ENCODE data around the gene SPRY1. TPM values are rescaled to one million over a fixed set of nuclear protein-coding genes. Genes with fewer than 3 reads are reported as not detected.

The SPRY1 gene
- total RNA-seq, 4 donors from 2014 or later, result 101 to 195 (median 169) TPM

DNA sequence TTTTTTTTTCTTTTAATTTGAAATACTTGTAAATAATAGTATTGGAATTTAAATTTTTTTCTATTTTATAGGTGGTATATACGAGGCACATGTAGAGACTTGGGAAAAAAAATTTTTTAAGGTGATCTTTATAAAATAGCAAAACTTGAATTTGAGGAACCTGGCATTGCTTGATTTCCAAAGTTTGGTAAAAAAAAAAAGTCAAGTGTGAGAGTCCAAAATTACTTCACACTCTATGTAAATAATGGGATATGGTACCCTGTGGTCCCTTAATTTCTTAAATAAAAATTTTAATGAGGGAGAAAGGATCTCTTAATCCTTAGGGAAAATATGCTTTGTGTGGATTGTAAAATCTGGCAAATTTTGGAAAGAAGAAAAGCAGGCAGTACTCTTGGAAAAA is 19.0 kb downstream of the SPRY1 start:
- Histone ChIP-seq H3K36me3 (no peaks in the 10 kb centered on the region), H3K4me3 (no peak overlapping the region), H3K9me3 (no peaks in the 10 kb centered on the region), H3K4me1 (peaks cover 0 to 20% (median 4%) of the 10 kb centered on the region in 4 donors), H3K27ac (no peak overlapping the region), H3K27me3 (no peaks in the 10 kb centered on the region)
- 83 to 84% methylated on average over 1 of the region's 1 CpG for WGBS, 2 donors
- DNase-seq (ENCODE audit: low spot score in 2 of 2), result no peak
- TF ChIP-seq, protein P1, sequence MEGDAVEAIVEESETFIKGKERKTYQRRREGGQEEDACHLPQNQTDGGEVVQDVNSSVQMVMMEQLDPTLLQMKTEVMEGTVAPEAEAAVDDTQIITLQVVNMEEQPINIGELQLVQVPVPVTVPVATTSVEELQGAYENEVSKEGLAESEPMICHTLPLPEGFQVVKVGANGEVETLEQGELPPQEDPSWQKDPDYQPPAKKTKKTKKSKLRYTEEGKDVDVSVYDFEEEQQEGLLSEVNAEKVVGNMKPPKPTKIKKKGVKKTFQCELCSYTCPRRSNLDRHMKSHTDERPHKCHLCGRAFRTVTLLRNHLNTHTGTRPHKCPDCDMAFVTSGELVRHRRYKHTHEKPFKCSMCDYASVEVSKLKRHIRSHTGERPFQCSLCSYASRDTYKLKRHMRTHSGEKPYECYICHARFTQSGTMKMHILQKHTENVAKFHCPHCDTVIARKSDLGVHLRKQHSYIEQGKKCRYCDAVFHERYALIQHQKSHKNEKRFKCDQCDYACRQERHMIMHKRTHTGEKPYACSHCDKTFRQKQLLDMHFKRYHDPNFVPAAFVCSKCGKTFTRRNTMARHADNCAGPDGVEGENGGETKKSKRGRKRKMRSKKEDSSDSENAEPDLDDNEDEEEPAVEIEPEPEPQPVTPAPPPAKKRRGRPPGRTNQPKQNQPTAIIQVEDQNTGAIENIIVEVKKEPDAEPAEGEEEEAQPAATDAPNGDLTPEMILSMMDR (IDR thresholded peaks at IDR 0.05), result no peak
- no peak for TF ChIP-seq POLR2A (IDR thresholded peaks at IDR 0.05)
- no peak for TF ChIP-seq EP300 (IDR thresholded peaks at IDR 0.05)

DNA sequence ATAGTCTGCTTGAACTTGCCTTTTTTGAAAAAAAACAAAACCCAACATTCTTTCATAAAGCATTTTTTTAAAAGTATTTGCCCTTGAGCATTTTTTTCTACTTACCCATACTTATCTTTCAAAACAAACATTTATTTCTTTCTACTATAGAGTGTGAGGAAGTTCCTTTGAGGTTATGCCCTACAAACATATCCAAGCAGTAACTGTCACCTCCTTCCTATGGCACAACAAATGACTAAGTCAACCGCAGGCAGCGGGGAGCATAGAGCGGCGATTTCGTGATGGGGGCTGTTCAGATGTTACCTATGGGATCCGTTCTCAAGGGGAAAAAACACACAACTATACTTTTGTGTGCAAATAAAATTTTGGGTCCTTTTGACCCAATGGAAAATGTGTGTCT is 19.4 kb downstream of the SPRY1 start:
- Histone ChIP-seq H3K4me1 (peaks cover 0 to 20% (median 4%) of the 10 kb centered on the region in 4 donors), H3K36me3 (no peaks in the 10 kb centered on the region), H3K4me3 (no peak overlapping the region), H3K27ac (no peak overlapping the region), H3K9me3 (no peaks in the 10 kb centered on the region), H3K27me3 (no peaks in the 10 kb centered on the region)
- 71 to 78% methylated on average over 6 of the region's 6 CpGs for WGBS, 2 donors
- DNase-seq (ENCODE audit: low spot score in 2 of 2), result no peak
- TF ChIP-seq, protein P1 (IDR thresholded peaks at IDR 0.05), result no peak
- TF ChIP-seq EP300 (IDR thresholded peaks at IDR 0.05) (no peak), POLR2A (IDR thresholded peaks at IDR 0.05) (no peak)

DNA sequence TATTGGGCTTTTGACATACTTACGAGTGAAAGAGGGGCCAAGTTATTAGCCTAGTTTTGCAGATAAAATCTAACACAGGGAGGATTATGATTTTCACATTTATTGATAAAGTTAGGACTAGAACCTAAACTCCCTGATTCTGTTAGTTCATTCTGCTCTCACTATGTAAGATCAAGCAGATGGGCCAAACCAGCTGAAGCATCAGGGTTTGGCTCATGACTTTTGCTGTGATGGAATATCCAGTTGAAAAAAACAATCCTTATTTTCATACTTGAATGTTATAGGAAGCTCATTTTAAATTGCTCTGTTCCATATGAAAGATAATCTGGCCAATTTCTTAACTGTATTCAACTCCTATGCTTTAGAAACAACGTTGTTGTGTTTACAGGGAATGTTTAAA is 21.2 kb downstream of the SPRY1 start:
- peaks cover 0 to 20% (median 4%) of the 10 kb centered on the region in 4 donors for H3K4me1 ChIP-seq
- H3K27me3 ChIP-seq, result no peaks in the 10 kb centered on the region
- TF ChIP-seq EP300 (IDR thresholded peaks at IDR 0.05) (no peak), POLR2A (IDR thresholded peaks at IDR 0.05) (no peak)
- TF ChIP-seq, protein P1 (IDR thresholded peaks at IDR 0.05), result no peak
- 57 to 63% methylated on average over 2 of the region's 2 CpGs for WGBS, 2 donors
- peak overlapping the region in 1 of 4 donors; percentile 34 for H3K27ac ChIP-seq
- no peaks in the 10 kb centered on the region for H3K36me3 ChIP-seq
- H3K9me3 ChIP-seq, result no peaks in the 10 kb centered on the region
- no peak overlapping the region for H3K4me3 ChIP-seq
- DNase-seq (ENCODE audit: low spot score in 2 of 2), result no peak

- peak overlapping the region in 1 of 4 donors; percentile 34 for H3K27ac ChIP-seq
- peaks cover 0 to 20% (median 4%) of the 10 kb centered on the region in 4 donors for H3K4me1 ChIP-seq
- no peak for TF ChIP-seq EP300 (IDR thresholded peaks at IDR 0.05)
- TF ChIP-seq, protein P1 (IDR thresholded peaks at IDR 0.05), result no peak
- no peak for TF ChIP-seq POLR2A (IDR thresholded peaks at IDR 0.05)
- H3K9me3 ChIP-seq, result no peaks in the 10 kb centered on the region
- WGBS, 2 donors, result 25 to 31% methylated on average over 3 of the region's 3 CpGs
- no peak overlapping the region for H3K4me3 ChIP-seq
- H3K27me3 ChIP-seq, result no peaks in the 10 kb centered on the region
- DNase-seq (ENCODE audit: low spot score in 2 of 2), result no peak
- H3K36me3 ChIP-seq, result no peaks in the 10 kb centered on the region
Observed at GRCh38 chr4:123418351-123418931, 21.8 kb downstream of the SPRY1 start.

DNA sequence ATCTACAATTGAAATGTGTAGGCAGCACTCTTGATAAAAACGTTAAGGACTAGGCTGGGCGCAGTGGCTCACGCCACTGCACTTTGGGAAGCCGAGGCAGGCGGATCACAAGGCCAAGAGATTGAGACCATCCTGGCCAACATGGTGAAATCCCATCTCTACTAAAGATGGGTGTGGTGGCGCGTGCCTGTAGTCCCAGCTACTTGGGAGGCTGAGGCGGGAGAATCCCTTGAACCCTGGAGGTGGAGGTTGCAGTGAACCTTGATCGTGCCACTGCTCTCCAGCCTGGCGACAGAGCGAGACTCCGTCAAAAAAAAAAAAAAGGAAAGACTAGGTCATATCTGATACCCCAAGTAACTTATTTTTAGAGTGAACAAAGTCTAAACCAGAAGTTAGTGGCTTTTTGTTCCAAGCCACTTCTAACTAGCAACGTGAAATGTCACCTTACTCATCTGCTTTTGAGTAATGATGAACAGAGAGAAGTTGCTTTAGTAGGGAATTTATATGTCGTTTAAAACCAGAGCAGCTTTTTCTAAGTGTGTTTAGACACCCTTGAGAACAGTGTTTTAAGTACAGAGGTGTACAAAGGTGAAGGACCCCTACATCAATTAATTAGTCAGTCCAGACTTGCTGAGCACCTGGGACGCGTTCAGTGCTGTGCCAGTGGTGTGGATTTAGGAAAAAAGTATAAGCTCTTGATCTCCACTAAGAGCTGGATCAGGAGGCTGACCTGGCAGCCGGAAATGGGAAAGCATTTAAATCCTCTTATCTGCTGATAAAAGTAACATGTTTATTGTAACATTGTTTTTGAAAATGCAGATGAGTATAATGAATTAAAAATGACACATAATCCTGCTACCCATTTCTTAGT is 23.5 kb downstream of the SPRY1 start:
- Histone ChIP-seq H3K27ac (no peak overlapping the region), H3K4me1 (peaks cover 0 to 20% (median 4%) of the 10 kb centered on the region in 4 donors), H3K9me3 (no peaks in the 10 kb centered on the region), H3K36me3 (no peaks in the 10 kb centered on the region), H3K4me3 (no peak overlapping the region), H3K27me3 (no peaks in the 10 kb centered on the region)
- DNase-seq (ENCODE audit: low spot score in 2 of 2), result no peak
- 91 to 92% methylated on average over 17 of the region's 17 CpGs for WGBS, 2 donors
- TF ChIP-seq EP300 (IDR thresholded peaks at IDR 0.05) (no peak), POLR2A (IDR thresholded peaks at IDR 0.05) (no peak)
- TF ChIP-seq, protein P1 (IDR thresholded peaks at IDR 0.05), result no peak

All from tibial nerve (tissue), 4 donors.